Trophoblast cell (in vitro differentiated cells and primary cell): Measurements from ENCODE around the gene FAM117B.

ENCODE experiments used
- DNase-seq, 2 donors: peaks; one replicate each; pipeline ENCODE4 v3.0.0-alpha.2; 2016
- H2AFZ ChIP-seq: 2 replicates; pipeline ENCODE4 v1.6.1; 2013; ENCODE audit warnings: low read length, moderate library complexity, mild to moderate bottlenecking; ENCODE audit not compliant: insufficient read depth, poor library complexity
- H2AK5ac ChIP-seq: 2 replicates; pipeline ENCODE4 v1.6.1; 2013; ENCODE audit warnings: mild to moderate bottlenecking, low read length
- H2BK120ac ChIP-seq: 2 replicates; pipeline ENCODE4 v1.6.1; 2013; ENCODE audit warnings: low read length, mild to moderate bottlenecking, moderate library complexity; ENCODE audit not compliant: insufficient read depth, poor library complexity
- H2BK12ac ChIP-seq: 2 replicates; pipeline ENCODE4 v1.6.1; 2013; ENCODE audit warnings: mild to moderate bottlenecking, low read length, moderate library complexity
- H2BK5ac ChIP-seq: 2 replicates; pipeline ENCODE4 v1.6.1; 2013; ENCODE audit warnings: low read length, low read depth, moderate library complexity, mild to moderate bottlenecking; ENCODE audit not compliant: poor library complexity
- H3K14ac ChIP-seq: 2 replicates; pipeline ENCODE4 v1.6.1; 2013; ENCODE audit warnings: mild to moderate bottlenecking, low read length
- H3K18ac ChIP-seq: 2 replicates; pipeline ENCODE4 v1.6.1; 2013; ENCODE audit warnings: mild to moderate bottlenecking, low read length
- H3K23ac ChIP-seq: 2 replicates; pipeline ENCODE4 v1.6.1; 2013; ENCODE audit warnings: low read length
- H3K27ac ChIP-seq: 2 replicates; pipeline ENCODE4 v1.5.1; 2013; ENCODE audit warnings: low read depth, mild to moderate bottlenecking, inconsistent platforms, low read length, moderate library complexity
- H3K27me3 ChIP-seq: 2 replicates; pipeline ENCODE4 v1.6.1; 2013; ENCODE audit warnings: inconsistent platforms, mild to moderate bottlenecking, low read length, moderate library complexity; ENCODE audit not compliant: insufficient read depth
- H3K36me3 ChIP-seq, 2 experiments: 1 replicate in 1 of 2; 2 replicates in 1 of 2; pipeline ENCODE4 v1.6.1; 2013; ENCODE audit warnings: low read length in 2 of 2, mild to moderate bottlenecking in 2 of 2, moderate library complexity in 1 of 2; ENCODE audit not compliant: insufficient read depth in 2 of 2, control insufficient read depth in 1 of 2
- H3K4ac ChIP-seq: 2 replicates; pipeline ENCODE4 v1.6.1; 2013; ENCODE audit warnings: low read depth, mild to moderate bottlenecking, low read length, moderate library complexity
- H3K4me1 ChIP-seq, 2 experiments: 1 replicate in 1 of 2; 2 replicates in 1 of 2; pipeline ENCODE4 v1.6.1; 2013; ENCODE audit warnings: low read length in 2 of 2, mild to moderate bottlenecking in 2 of 2, moderate library complexity in 1 of 2; ENCODE audit not compliant: insufficient read depth in 2 of 2, control insufficient read depth in 1 of 2
- H3K4me2 ChIP-seq: 2 replicates; pipeline ENCODE4 v1.6.1; 2013; ENCODE audit warnings: inconsistent platforms, mild to moderate bottlenecking, low read length, moderate library complexity
- H3K4me3 ChIP-seq: 2 replicates; pipeline ENCODE4 v1.5.1; 2013; ENCODE audit warnings: mild to moderate bottlenecking, low read depth, low read length, inconsistent platforms
- H3K79me1 ChIP-seq: one replicate; pipeline ENCODE4 v1.6.1; 2013; ENCODE audit warnings: low read length
- H3K79me2 ChIP-seq: 2 replicates; pipeline ENCODE4 v1.6.1; 2013; ENCODE audit warnings: low read length, mild to moderate bottlenecking; ENCODE audit not compliant: control insufficient read depth, insufficient read depth, poor library complexity
- H3K9ac ChIP-seq: 2 replicates; pipeline ENCODE4 v1.6.1; 2013; ENCODE audit warnings: mild to moderate bottlenecking, low read length
- H3K9me3 ChIP-seq: 2 replicates; pipeline ENCODE4 v1.6.1; 2013; ENCODE audit warnings: low read depth, mild to moderate bottlenecking, control low read depth, inconsistent platforms, low read length; ENCODE audit not compliant: insufficient read depth
- H4K12ac ChIP-seq: 2 replicates; pipeline ENCODE4 v1.6.1; 2013; ENCODE audit warnings: low read depth, mild to moderate bottlenecking, low read length, moderate library complexity
- H4K8ac ChIP-seq: 2 replicates; pipeline ENCODE4 v1.6.1; 2013; ENCODE audit warnings: low read depth, mild to moderate bottlenecking, low read length, moderate library complexity
- H4K91ac ChIP-seq: one replicate; pipeline ENCODE4 v1.6.1; 2013; ENCODE audit warnings: low read depth, mild to moderate bottlenecking, low read length, moderate library complexity
- WGBS: extraction: QIAGEN DNeasy Blood & Tissue Kit; methylation state at CpG from one replicate; pipeline ENCODE4 v1.1.7; 2013; ENCODE audit warnings: missing lambda C conversion rate; ENCODE audit not compliant: insufficient read length, insufficient coverage; ENCODE audit errors: extremely low coverage; 5-methylcytosine and 5-hydroxymethylcytosine counted together

FAM117B gene

DNA sequence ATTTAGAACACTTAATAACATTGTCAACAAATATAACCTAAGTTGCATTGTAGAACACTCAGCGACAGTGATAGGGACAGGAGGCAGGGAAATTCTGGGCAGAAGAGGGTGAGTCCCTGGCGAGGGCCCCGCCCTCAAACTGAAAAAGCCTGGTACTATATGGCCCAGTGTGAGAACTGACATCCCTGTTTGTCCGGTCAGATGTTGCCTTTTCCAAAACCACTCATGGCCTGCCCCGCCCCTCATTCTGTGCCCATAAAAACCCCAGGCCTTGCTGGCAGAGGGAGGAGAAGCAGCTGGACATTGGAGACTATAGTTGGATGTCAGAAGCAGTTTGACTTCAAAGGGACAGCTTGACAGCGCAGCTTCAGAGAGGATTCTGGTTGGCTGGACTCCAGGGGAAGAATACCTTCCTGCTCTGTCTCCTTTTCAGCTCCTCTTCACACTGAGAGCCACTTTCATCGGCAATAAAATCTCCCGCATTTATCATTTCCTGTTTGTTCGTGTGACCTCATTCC, 47.0 kb downstream of the FAM117B start:
- H3K4me2 ChIP-seq, result no peak overlapping the region
- H3K4ac ChIP-seq, result no peak overlapping the region
- DNase-seq, result no peak
- no peak overlapping the region for H3K23ac ChIP-seq
- no peaks in the 10 kb centered on the region for H3K79me1 ChIP-seq
- no peak overlapping the region for H3K9ac ChIP-seq
- no peak overlapping the region for H2BK120ac ChIP-seq
- no peaks in the 10 kb centered on the region for H3K4me1 ChIP-seq
- H3K4me3 ChIP-seq, result no peak overlapping the region
- H3K18ac ChIP-seq, result no peak overlapping the region
- no peak overlapping the region for H4K91ac ChIP-seq
- no peaks in the 10 kb centered on the region for H3K27me3 ChIP-seq
- H2BK12ac ChIP-seq, result no peak overlapping the region
- no peaks in the 10 kb centered on the region for H3K79me2 ChIP-seq
- no peaks in the 10 kb centered on the region for H3K36me3 ChIP-seq
- H2BK5ac ChIP-seq, result no peak overlapping the region
- no peak overlapping the region for H3K27ac ChIP-seq
- H4K8ac ChIP-seq, result no peak overlapping the region
- H2AFZ ChIP-seq, result no peak overlapping the region
- H4K12ac ChIP-seq, result no peak overlapping the region
- no peak overlapping the region for H2AK5ac ChIP-seq
- peaks cover 2% of the 10 kb centered on the region for H3K9me3 ChIP-seq
- no CpG with 5 or more reads among the region's 9 CpGs for WGBS
- no peak overlapping the region for H3K14ac ChIP-seq

DNA sequence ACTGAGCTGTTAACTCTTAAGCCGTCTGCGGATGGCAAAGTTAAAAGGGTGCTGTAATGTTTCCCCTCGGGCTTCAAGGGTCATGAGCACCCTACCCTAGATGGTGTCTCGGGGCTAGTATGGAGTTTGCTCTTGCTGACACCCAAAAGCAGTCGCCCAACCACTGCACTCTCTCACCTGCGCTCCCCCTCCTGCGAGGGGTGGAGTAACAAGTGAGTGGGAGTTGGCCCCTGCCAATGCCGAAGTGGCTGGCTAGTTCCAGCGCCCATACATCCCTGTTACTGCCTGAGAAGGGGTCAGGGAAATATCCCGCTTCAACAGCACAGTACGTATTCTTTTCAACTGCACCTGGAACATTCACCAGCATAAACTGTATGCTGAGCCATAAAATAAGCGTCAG, 47.5 kb downstream of the FAM117B start:
- Histone ChIP-seq H3K9me3 (peaks cover 2% of the 10 kb centered on the region), H3K4ac (no peak overlapping the region), H2BK5ac (no peak overlapping the region), H2AFZ (no peak overlapping the region), H3K79me2 (no peaks in the 10 kb centered on the region), H3K9ac (no peak overlapping the region), H3K14ac (no peak overlapping the region), H3K36me3 (no peaks in the 10 kb centered on the region), H3K79me1 (no peaks in the 10 kb centered on the region), H3K4me3 (no peak overlapping the region), H4K12ac (no peak overlapping the region), H2BK120ac (no peak overlapping the region), H2BK12ac (no peak overlapping the region), H2AK5ac (no peak overlapping the region), H3K27me3 (no peaks in the 10 kb centered on the region), H3K27ac (no peak overlapping the region), H3K4me1 (no peaks in the 10 kb centered on the region), H3K23ac (no peak overlapping the region), H4K91ac (no peak overlapping the region), H3K4me2 (no peak overlapping the region), H3K18ac (no peak overlapping the region), H4K8ac (no peak overlapping the region)
- DNase-seq, result no peak
- WGBS, result no CpG with 5 or more reads among the region's 12 CpGs

DNA sequence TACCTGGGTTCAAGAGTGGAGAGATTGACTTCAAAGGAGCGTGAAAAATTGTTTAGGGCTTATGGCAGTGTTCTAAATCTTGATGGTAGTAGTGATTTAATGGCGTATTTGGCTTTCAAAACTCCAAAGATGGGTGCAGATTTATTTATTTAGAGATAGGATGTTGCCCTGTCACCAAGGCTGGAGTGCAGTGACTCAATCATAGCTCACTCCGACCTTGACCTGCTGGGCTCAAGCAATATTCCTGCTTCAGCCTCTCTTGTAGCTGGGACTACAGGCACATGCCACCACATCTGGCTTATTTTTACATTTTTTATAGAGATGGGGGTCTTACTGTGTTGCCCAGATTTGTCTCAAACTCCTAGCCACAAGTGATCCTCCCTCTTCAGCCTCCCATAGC, 52.5 kb downstream of the FAM117B start:
- H4K12ac ChIP-seq, result no peak overlapping the region
- no peak overlapping the region for H2BK5ac ChIP-seq
- H3K79me2 ChIP-seq, result no peaks in the 10 kb centered on the region
- no peak for DNase-seq
- no peak overlapping the region for H3K14ac ChIP-seq
- H4K91ac ChIP-seq, result no peak overlapping the region
- no peak overlapping the region for H3K4me2 ChIP-seq
- WGBS, result no CpG with 5 or more reads among the region's 3 CpGs
- no peak overlapping the region for H3K27ac ChIP-seq
- H2BK12ac ChIP-seq, result no peak overlapping the region
- H3K4me1 ChIP-seq, result peaks cover 3 to 5% of the 10 kb centered on the region in 2 experiments
- no peak overlapping the region for H2AK5ac ChIP-seq
- no peaks in the 10 kb centered on the region for H3K9me3 ChIP-seq
- H3K4me3 ChIP-seq, result no peak overlapping the region
- H3K9ac ChIP-seq, result no peak overlapping the region
- no peaks in the 10 kb centered on the region for H3K79me1 ChIP-seq
- no peak overlapping the region for H2BK120ac ChIP-seq
- H3K36me3 ChIP-seq, result no peaks in the 10 kb centered on the region
- H4K8ac ChIP-seq, result no peak overlapping the region
- H3K4ac ChIP-seq, result no peak overlapping the region
- H3K23ac ChIP-seq, result no peak overlapping the region
- no peak overlapping the region for H3K18ac ChIP-seq
- H2AFZ ChIP-seq, result no peak overlapping the region
- no peaks in the 10 kb centered on the region for H3K27me3 ChIP-seq

DNA sequence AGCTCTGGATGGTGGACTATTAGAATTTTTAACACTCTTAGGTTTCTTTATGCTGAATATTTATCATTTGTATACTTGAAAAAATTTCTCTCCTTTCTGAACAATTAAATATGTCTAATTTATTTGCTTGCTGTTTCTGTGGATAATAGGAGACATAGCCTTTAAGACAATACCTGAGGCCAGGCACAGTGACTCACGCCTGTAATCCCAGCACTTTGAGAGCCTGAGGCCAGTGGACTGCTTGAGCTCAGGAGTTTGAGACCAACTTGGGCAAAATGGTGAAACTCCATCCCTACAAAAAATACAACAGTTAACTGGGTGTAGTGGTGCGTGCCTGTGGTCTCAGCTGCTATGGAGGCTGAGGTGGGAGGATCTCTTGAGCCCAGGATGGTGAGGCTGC, 54.7 kb downstream of the FAM117B start:
- Histone ChIP-seq H3K4me3 (no peak overlapping the region), H3K27me3 (no peaks in the 10 kb centered on the region), H2BK5ac (no peak overlapping the region), H3K14ac (no peak overlapping the region), H3K79me1 (no peaks in the 10 kb centered on the region), H2AFZ (no peak overlapping the region), H3K18ac (no peak overlapping the region), H4K91ac (no peak overlapping the region), H4K8ac (no peak overlapping the region), H3K4me2 (no peak overlapping the region), H3K9me3 (no peaks in the 10 kb centered on the region), H3K4ac (no peak overlapping the region), H3K27ac (no peak overlapping the region), H2BK12ac (no peak overlapping the region), H3K79me2 (no peaks in the 10 kb centered on the region), H4K12ac (no peak overlapping the region), H3K4me1 (peaks cover 3 to 5% of the 10 kb centered on the region in 2 experiments), H3K9ac (no peak overlapping the region), H2AK5ac (no peak overlapping the region), H3K23ac (no peak overlapping the region), H3K36me3 (no peaks in the 10 kb centered on the region), H2BK120ac (no peak overlapping the region)
- no CpG with 5 or more reads among the region's 2 CpGs for WGBS
- DNase-seq, result peak; percentile 29 to 49
